Activated CD4-positive, alpha-beta T cell treated with anti-CD3 and anti-CD28 coated beads for 36 hours (primary cell): ENCODE measurements around the gene SH3BP2. TPM values are rescaled to one million over a fixed set of nuclear protein-coding genes. Genes with fewer than 3 reads are reported as not detected.
"Not testable (repeated sequence)": the region's sequence is repeated elsewhere in the genome, so short reads cannot be mapped to it uniquely, and the experiment has no call there.

Experiments used
- ATAC-seq: fragments of 200-7000 bp; cut with Tn5 transposase; one replicate; pipeline ENCODE4 v1.10.0; 2021; ENCODE audit warnings: mild to moderate bottlenecking, moderate library complexity
- CTCF ChIA-PET: fragments of 350-600 bp; sonication (Branson Sonifier 250); formaldehyde crosslinking; loops from one replicate; lab custom pipeline; 2021; ENCODE audit warnings: antibody characterized with exemption; lab: Charles Lee
- POLR2A ChIA-PET: fragments of 350-600 bp; sonication (Branson Sonifier 250); formaldehyde crosslinking; loops from one replicate; lab custom pipeline; 2021; ENCODE audit warnings: antibody characterized with exemption, inconsistent platforms; lab: Charles Lee
- DNase-seq: peaks from one replicate; pipeline ENCODE4 v3.0.0-alpha.2; 2020
- H3K27ac Mint-ChIP-seq: one replicate; pipeline ENCODE4 v1.8.0; 2021; ENCODE audit warnings: mixed read lengths
- H3K27me3 Mint-ChIP-seq: one replicate; pipeline ENCODE4 v1.8.0; 2021; ENCODE audit warnings: mixed read lengths
- H3K36me3 Mint-ChIP-seq: one replicate; pipeline ENCODE4 v1.8.0; 2021; ENCODE audit warnings: low read depth, mixed read lengths
- H3K4me1 Mint-ChIP-seq: one replicate; pipeline ENCODE4 v1.8.0; 2021; ENCODE audit warnings: mixed read lengths
- H3K4me3 Mint-ChIP-seq: one replicate; pipeline ENCODE4 v1.8.0; 2021; ENCODE audit warnings: mild to moderate bottlenecking, moderate library complexity, mixed read lengths
- H3K9me3 Mint-ChIP-seq: one replicate; pipeline ENCODE4 v1.8.0; 2021; ENCODE audit warnings: low read depth, mixed read lengths
- intact Hi-C, 2 experiments: fragments of 100-400 bp; cut with DNase I in 1 of 2; cut with micrococcal nuclease in 1 of 2; formaldehyde crosslinking; loops; one replicate each; pipeline versions ENCODE4 v1.14.2 to v1.15.1; 2022 to 2024; cut with DNase I, micrococcal nuclease
- total RNA-seq, 2 experiments: library from RNA; stranded (reverse); gene quantifications; one replicate each; pipeline ENCODE4 v1.2.3, GENCODE V29; 2021

The SH3BP2 gene
- total RNA-seq, 2 experiments from 2014 or later: 63.3 to 68.3 TPM

DNA sequence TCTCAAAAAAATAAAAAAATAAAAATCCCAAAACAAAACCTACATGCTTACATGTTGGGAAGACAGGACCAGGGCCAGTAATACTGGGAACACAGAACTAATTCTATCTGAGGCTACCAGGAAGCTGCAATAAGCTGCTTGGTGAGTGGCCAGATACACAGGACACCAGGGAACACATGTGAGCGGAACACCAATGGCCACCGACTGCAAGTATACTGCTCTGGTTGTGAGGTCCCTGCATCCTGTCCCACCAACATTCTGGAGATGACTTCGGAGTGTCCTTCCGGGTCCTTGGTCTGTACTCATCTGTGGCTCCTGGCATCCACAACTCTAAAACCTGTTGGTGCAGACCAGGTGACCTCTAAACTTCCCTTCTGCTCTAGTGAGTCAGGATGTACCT, 39.4 kb upstream of the SH3BP2 start:
- no peaks in the 10 kb centered on the region for H3K9me3 Mint-ChIP-seq
- no peak for ATAC-seq
- H3K4me1 Mint-ChIP-seq: peaks cover 45% of the 10 kb centered on the region
- no peaks in the 10 kb centered on the region for H3K27me3 Mint-ChIP-seq
- H3K4me3 Mint-ChIP-seq: no peak overlapping the region
- intact Hi-C loops: no loop called here
- DNase-seq: no peak
- ChIA-PET CTCF (no interaction called here), POLR2A (no interaction called here)
- H3K36me3 Mint-ChIP-seq: peaks cover 14% of the 10 kb centered on the region
- H3K27ac Mint-ChIP-seq: no peak overlapping the region

DNA sequence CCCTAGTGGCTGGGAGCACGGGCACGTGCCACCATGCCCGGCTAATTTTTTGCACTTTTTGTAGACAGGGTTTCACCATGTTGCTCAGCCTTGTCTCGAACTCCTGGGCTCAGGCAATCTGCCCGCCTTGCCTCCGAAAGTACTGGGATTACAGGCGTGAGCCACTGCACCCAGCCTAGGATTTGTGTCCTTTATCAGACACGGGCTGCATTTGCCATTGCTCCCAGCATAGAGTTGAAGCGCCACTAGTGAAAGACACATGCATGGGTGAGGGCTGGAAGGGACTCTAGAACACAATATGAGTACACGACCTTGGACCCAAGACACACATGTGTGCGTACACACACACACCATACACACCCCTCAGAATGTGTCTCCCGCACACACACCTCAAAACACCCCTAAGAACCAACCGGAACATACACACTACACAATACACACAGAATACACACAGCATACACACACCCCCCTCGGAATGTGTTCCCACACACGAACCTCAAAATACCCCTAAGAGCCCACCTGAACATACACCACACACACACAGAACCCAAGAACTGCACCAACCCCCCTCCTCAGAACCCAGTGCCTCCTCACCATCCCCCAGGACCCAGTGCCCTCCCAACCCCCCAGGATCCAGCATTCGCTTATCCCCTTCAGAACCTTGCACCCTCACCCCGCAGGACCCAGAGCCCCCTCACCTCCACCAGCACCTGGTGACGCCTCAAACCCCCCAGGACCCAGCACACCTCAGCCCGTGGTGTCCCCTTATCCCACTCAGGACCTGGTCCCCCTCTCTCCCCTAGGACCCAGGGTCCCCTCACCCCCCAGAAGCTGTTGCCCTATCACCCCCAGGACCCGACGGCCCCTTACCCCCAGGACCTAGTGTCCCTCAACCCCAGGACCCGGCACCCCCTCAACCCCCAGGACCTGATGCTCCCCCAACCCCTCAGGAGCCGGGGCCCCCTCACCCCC, 37.8 kb upstream of the SH3BP2 start:
- Mint-ChIP-seq H3K27me3 (no peaks in the 10 kb centered on the region), H3K4me1 (peaks cover 33% of the 10 kb centered on the region), H3K4me3 (peak overlapping the region; percentile 79), H3K9me3 (no peaks in the 10 kb centered on the region), H3K27ac (peak overlapping the region; percentile 66), H3K36me3 (peaks cover 12% of the 10 kb centered on the region)
- DNase-seq: no peak
- intact Hi-C loops: no loop called here
- no peak for ATAC-seq
- ChIA-PET POLR2A (interaction anchor here (0.6 to 1.9 kb wide), 3 partner anchors 8 to 215 kb away, joined by 3 to 11 read pairs (median 8); no protein-coding TSS in a partner anchor), CTCF (interaction anchor here (1.6 kb wide), 1 partner anchor 199 kb away, joined by 7 read pairs; no protein-coding TSS in a partner anchor)

- H3K9me3 Mint-ChIP-seq: no peaks in the 10 kb centered on the region
- H3K36me3 Mint-ChIP-seq: peaks cover 9% of the 10 kb centered on the region
- H3K27me3 Mint-ChIP-seq: no peaks in the 10 kb centered on the region
- H3K27ac Mint-ChIP-seq: peak within 1 kb of the TSS; percentile 66
- ChIA-PET POLR2A (interaction anchor here (0.6 to 1.9 kb wide), 4 partner anchors 9 to 343 kb away, joined by 3 to 11 read pairs (median 6); no protein-coding TSS in a partner anchor), CTCF (interaction anchor here (0.5 to 1.6 kb wide), 3 partner anchors 29 to 198 kb away, joined by 3 to 7 read pairs (median 3); no protein-coding TSS in a partner anchor)
- intact Hi-C loops: loop anchor here (1.0 to 2.0 kb wide), 12 partner anchors 10 to 537 kb away; partner anchors contain the start of genes FAM193A (in 1 of the 2), GRK4 (in 1 of the 2), HTT (in 1 of the 2) and HTT-AS (in 1 of the 2)
- ATAC-seq (peak; percentile 78), DNase-seq (peak; percentile 91)
- peaks cover 33% of the 10 kb centered on the region for H3K4me1 Mint-ChIP-seq
- peak within 1 kb of the TSS; percentile 79 for H3K4me3 Mint-ChIP-seq
Measured at GRCh38 chr4:2755821-2756690, 36.8 kb upstream of the SH3BP2 start, which contains the start of gene TNIP2. TSS of gene TNIP2 (minus strand) at chr4:2756336. CDS start at chr4:2756289, 47 bp downstream.

DNA sequence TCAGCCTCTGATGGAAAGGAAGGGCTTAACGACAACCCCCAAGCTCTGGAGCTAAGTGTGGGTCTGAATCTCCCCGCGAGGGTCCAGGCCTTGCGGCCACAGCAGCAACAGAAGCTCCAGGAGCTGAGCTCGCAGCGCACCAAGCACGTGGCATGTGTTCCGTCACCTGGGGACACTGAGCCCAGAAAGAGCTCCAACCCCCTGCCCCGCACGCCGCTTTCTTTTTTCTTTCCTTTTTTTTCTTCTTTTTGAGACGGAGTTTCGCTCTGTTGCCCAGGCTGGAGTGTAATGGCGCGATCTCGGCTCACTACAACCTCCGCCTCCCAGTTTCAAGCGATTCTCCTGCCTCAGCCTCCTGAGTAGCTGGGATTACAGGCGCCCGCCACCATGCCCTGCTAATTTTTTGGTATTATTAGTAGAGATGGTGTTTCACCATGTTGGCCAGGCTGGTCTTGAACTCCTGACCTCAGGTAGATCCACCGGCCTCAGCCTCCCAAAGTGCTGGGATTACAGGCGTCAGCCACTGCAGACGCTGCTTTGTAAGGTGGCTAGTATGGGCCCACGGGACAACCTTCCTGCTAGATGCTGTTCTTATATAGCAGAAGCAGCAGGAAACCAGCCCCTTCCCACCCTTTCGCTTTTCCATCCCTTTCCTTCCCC, 36.1 kb upstream of the SH3BP2 start:
- intact Hi-C loops: loop anchor here (1.0 to 2.0 kb wide), 12 partner anchors 11 to 536 kb away; partner anchors contain the start of genes FAM193A (in 1 of the 2), GRK4 (in 1 of the 2), HTT (in 1 of the 2) and HTT-AS (in 1 of the 2)
- ChIA-PET POLR2A (interaction anchor here (1.1 to 1.9 kb wide), 2 partner anchors 10 to 217 kb away, joined by 8 to 11 read pairs; no protein-coding TSS in a partner anchor), CTCF (interaction anchor here (0.5 to 1.6 kb wide), 3 partner anchors 29 to 197 kb away, joined by 3 to 7 read pairs (median 3); no protein-coding TSS in a partner anchor)
- Mint-ChIP-seq H3K4me3 (peak overlapping the region; percentile 57), H3K4me1 (peaks cover 28% of the 10 kb centered on the region), H3K27ac (peak overlapping the region; percentile 37), H3K36me3 (peaks cover 9% of the 10 kb centered on the region), H3K9me3 (no peaks in the 10 kb centered on the region), H3K27me3 (no peaks in the 10 kb centered on the region)
- ATAC-seq: no peak
- DNase-seq: no peak

DNA sequence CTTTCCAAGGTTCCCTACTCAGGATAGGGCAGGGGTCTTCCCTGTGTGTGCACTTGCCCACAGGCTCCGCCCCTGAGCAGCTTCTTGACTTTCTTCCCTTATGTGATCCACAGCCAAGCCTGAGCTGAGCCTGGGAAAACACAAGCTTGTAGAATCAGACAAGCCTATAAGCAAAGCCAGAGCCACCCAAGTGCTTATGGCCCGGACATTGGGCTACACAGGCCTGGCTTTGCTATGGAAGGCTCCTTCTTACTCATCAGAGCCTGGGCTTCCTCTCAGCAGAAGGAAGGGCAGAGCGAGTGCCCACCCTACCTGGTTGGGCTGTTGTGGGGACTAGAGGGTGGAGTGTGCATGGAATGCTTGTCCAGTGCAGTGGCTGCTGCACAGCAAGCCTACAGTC, 35.5 kb upstream of the SH3BP2 start:
- intact Hi-C loops: loop anchor here in 1 of 2 experiments (2.0 kb wide), 2 partner anchors 87 to 535 kb away; partner anchors contain the start of gene RGS12
- ATAC-seq (no peak), DNase-seq (no peak)
- Mint-ChIP-seq H3K27me3 (no peaks in the 10 kb centered on the region), H3K36me3 (peaks cover 9% of the 10 kb centered on the region), H3K27ac (no peak overlapping the region), H3K4me1 (peaks cover 24% of the 10 kb centered on the region), H3K4me3 (peak overlapping the region; percentile 57), H3K9me3 (no peaks in the 10 kb centered on the region)
- ChIA-PET CTCF (no interaction called here), POLR2A (no interaction called here)

GRCh38 chr4:2761035-2761923, 31.6 kb upstream of the SH3BP2 start:
- ATAC-seq: peak; percentile 9
- Mint-ChIP-seq H3K36me3 (no peaks in the 10 kb centered on the region), H3K4me3 (no peak overlapping the region), H3K27me3 (no peaks in the 10 kb centered on the region), H3K27ac (no peak overlapping the region), H3K9me3 (no peaks in the 10 kb centered on the region), H3K4me1 (peaks cover 11% of the 10 kb centered on the region)
- peak; percentile 59 for DNase-seq
- CTCF ChIA-PET: interaction anchor here (0.5 to 1.1 kb wide), 3 partner anchors 31 to 193 kb away, joined by 3 to 5 read pairs (median 3); partner anchors contain the start of gene SH3BP2
- POLR2A ChIA-PET: no interaction called here
- intact Hi-C loops: loop anchor here in 1 of 2 experiments (5.0 kb wide), 2 partner anchors 36 to 176 kb away; no protein-coding TSS in a partner anchor

GRCh38 chr4:2762048-2762447, 30.8 kb upstream of the SH3BP2 start:
- DNase-seq: no peak
- POLR2A ChIA-PET: interaction anchor here (0.7 to 1.4 kb wide), 2 partner anchors 51 to 175 kb away, joined by 3 to 4 read pairs; no protein-coding TSS in a partner anchor
- intact Hi-C loops: loop anchor here in 1 of 2 experiments (5.0 kb wide), 2 partner anchors 35 to 175 kb away; no protein-coding TSS in a partner anchor
- Mint-ChIP-seq H3K4me1 (peaks cover 6% of the 10 kb centered on the region), H3K4me3 (no peak overlapping the region), H3K27ac (no peak overlapping the region), H3K36me3 (no peaks in the 10 kb centered on the region), H3K27me3 (no peaks in the 10 kb centered on the region), H3K9me3 (no peaks in the 10 kb centered on the region)
- CTCF ChIA-PET: interaction anchor here (0.5 to 2.4 kb wide), 3 partner anchors 71 to 192 kb away, joined by 3 to 9 read pairs (median 3); no protein-coding TSS in a partner anchor
- ATAC-seq: no peak

DNA sequence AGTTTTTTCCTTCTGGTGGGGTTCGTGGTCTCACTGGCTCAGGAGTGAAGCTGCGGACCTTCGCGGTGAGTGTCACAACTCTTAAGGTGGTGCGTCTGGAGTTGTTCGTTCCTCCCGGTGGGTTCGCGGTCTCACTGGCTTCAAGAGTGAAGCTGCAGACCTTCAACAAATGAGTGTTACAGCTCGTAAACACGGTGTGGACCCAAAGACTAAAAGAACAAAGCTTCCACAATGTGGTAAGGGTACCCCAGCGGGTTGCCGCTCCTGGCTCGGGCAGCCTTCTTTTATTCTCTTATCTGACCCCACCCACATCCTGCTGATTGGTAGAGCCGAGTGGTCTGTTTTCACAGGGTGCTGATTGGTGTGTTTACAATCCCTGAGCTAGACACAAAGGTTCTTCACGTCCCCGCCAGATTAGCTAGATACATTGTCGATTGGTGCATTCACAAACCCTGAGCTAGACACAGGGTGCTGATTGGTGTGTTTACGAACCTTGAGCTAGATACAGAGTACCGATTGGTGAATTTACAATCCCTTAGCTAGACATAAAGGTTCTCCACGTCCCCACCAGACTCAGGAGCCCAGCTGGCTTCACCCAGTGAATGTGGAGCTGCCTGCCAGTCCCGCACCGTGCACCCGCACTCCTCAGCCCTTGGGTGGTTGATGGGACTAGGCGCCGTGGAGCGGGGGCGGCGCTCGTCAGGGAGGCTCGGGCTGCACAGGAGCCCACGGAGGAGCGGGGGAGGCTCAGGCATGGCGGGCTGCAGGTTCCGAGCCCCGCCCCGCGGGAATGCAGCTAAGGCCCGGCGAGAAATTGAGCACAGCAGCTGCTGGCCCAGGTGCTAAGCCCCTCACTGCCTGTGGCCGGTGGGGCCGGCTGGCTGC, 30.2 kb upstream of the SH3BP2 start:
- POLR2A ChIA-PET: interaction anchor here (0.7 to 1.4 kb wide), 3 partner anchors 50 to 174 kb away, joined by 3 to 4 read pairs (median 3); no protein-coding TSS in a partner anchor
- intact Hi-C loops: loop anchor here in 1 of 2 experiments (5.0 kb wide), 2 partner anchors 35 to 175 kb away; no protein-coding TSS in a partner anchor
- not testable (repeated sequence) for H3K36me3 Mint-ChIP-seq, H3K27me3 Mint-ChIP-seq, H3K4me3 Mint-ChIP-seq, ATAC-seq, H3K4me1 Mint-ChIP-seq, H3K27ac Mint-ChIP-seq, DNase-seq, H3K9me3 Mint-ChIP-seq
- CTCF ChIA-PET: interaction anchor here (0.5 to 2.4 kb wide), 14 partner anchors 11 to 191 kb away, joined by 3 to 10 read pairs (median 3); no protein-coding TSS in a partner anchor
